H9 (cell line): ENCODE measurements around the gene PYGL. TPM values are rescaled to one million over a fixed set of nuclear protein-coding genes. Genes with fewer than 3 reads are reported as not detected.

Source experiments
- DNase-seq: peaks from one replicate; pipeline ENCODE4 v3.0.0-alpha.2; 2017
- H2AFZ ChIP-seq: one replicate; pipeline ENCODE4 v1.6.1; 2013; ENCODE audit warnings: mild to moderate bottlenecking, low read length, control low read depth, moderate library complexity
- H2AK5ac ChIP-seq: 2 replicates; pipeline ENCODE4 v1.6.1; 2013; ENCODE audit warnings: low read length, control low read depth, mixed read lengths; ENCODE audit not compliant: insufficient read length
- H2BK120ac ChIP-seq: one replicate; pipeline ENCODE4 v1.6.1; 2013; ENCODE audit warnings: low read depth, mild to moderate bottlenecking, low read length, control low read depth, inconsistent platforms; ENCODE audit not compliant: poor library complexity, severe bottlenecking
- H2BK12ac ChIP-seq: 2 replicates; pipeline ENCODE4 v1.6.1; 2013; ENCODE audit warnings: low read length, control low read depth, mixed read lengths, low read depth; ENCODE audit not compliant: insufficient read length
- H2BK15ac ChIP-seq: 2 replicates; pipeline ENCODE4 v1.6.1; 2013; ENCODE audit warnings: low read depth, low read length, control low read depth
- H2BK20ac ChIP-seq: one replicate; pipeline ENCODE4 v1.6.1; 2013; ENCODE audit warnings: low read depth, mild to moderate bottlenecking, low read length, control low read depth, inconsistent platforms; ENCODE audit not compliant: poor library complexity, severe bottlenecking
- H2BK5ac ChIP-seq: 2 replicates; pipeline ENCODE4 v1.6.1; 2013; ENCODE audit warnings: low read length, control low read depth, mixed read lengths; ENCODE audit not compliant: insufficient read length
- H3K14ac ChIP-seq: 2 replicates; pipeline ENCODE4 v1.6.1; 2013; ENCODE audit warnings: low read length, control low read depth; ENCODE audit not compliant: insufficient read depth
- H3K18ac ChIP-seq: 2 replicates; pipeline ENCODE4 v1.6.1; 2013; ENCODE audit warnings: low read depth, mild to moderate bottlenecking, mixed read lengths, low read length, control low read depth; ENCODE audit not compliant: insufficient read length
- H3K23ac ChIP-seq: 2 replicates; pipeline ENCODE4 v1.6.1; 2013; ENCODE audit warnings: low read length, control low read depth, mixed read lengths, low read depth; ENCODE audit not compliant: insufficient read length
- H3K23me2 ChIP-seq: 2 replicates; pipeline ENCODE4 v1.6.1; 2013; ENCODE audit warnings: low read depth, mild to moderate bottlenecking, mixed read lengths, low read length, control low read depth; ENCODE audit not compliant: insufficient read length, poor library complexity, severe bottlenecking
- H3K27ac ChIP-seq: 2 replicates; pipeline ENCODE4 v1.5.1; 2013; ENCODE audit warnings: low read length, control low read depth, mixed read lengths, low read depth; ENCODE audit not compliant: insufficient read length
- H3K27me3 ChIP-seq: 2 replicates; pipeline ENCODE4 v1.6.1; 2013; ENCODE audit warnings: low read length, control low read depth, inconsistent platforms; ENCODE audit not compliant: insufficient read depth
- H3K4ac ChIP-seq: 2 replicates; pipeline ENCODE4 v1.6.1; 2013; ENCODE audit warnings: low read depth, mild to moderate bottlenecking, control low read depth, inconsistent platforms, low read length, moderate library complexity
- H3K4me1 ChIP-seq: 2 replicates; pipeline ENCODE4 v1.6.1; 2013; ENCODE audit warnings: low read length, control low read depth, inconsistent platforms; ENCODE audit not compliant: insufficient read depth
- H3K4me2 ChIP-seq: 2 replicates; pipeline ENCODE4 v1.6.1; 2013; ENCODE audit warnings: low read length, control low read depth, mixed read lengths; ENCODE audit not compliant: insufficient read length, insufficient read depth
- H3K56ac ChIP-seq: 2 replicates; pipeline ENCODE4 v1.6.1; 2013; ENCODE audit warnings: low read depth, mild to moderate bottlenecking, mixed read lengths, low read length, control low read depth; ENCODE audit not compliant: insufficient read length
- H3K79me1 ChIP-seq: 2 replicates; pipeline ENCODE4 v1.6.1; 2013; ENCODE audit warnings: low read depth, mild to moderate bottlenecking, moderate library complexity, low read length, control low read depth, inconsistent platforms; ENCODE audit not compliant: insufficient read depth, poor library complexity, severe bottlenecking
- H3K79me2 ChIP-seq: 2 replicates; pipeline ENCODE4 v1.6.1; 2013; ENCODE audit warnings: low read length, control low read depth, inconsistent platforms; ENCODE audit not compliant: insufficient read depth
- H3K9ac ChIP-seq: 2 replicates; pipeline ENCODE4 v1.6.1; 2013; ENCODE audit warnings: low read length, control low read depth, mixed read lengths; ENCODE audit not compliant: insufficient read length; ENCODE audit errors: extremely low read depth
- H3K9me3 ChIP-seq: one replicate; pipeline ENCODE4 v1.6.1; 2013; ENCODE audit warnings: low read depth, low read length, inconsistent platforms; ENCODE audit not compliant: control insufficient read depth
- H3T11ph ChIP-seq: one replicate; pipeline ENCODE4 v1.6.1; 2013; ENCODE audit warnings: mild to moderate bottlenecking, low read length, control low read depth, inconsistent platforms
- H4K20me1 ChIP-seq: one replicate; pipeline ENCODE4 v1.6.1; 2013; ENCODE audit not compliant: control insufficient read depth, insufficient read length, insufficient read depth
- H4K5ac ChIP-seq: 2 replicates; pipeline ENCODE4 v1.6.1; 2013; ENCODE audit warnings: low read depth, mild to moderate bottlenecking, mixed read lengths, low read length, control low read depth; ENCODE audit not compliant: insufficient read length
- H4K8ac ChIP-seq: replicated peaks from 2 replicates; pipeline ENCODE4 v1.6.1; 2013; ENCODE audit warnings: low read length, control low read depth, mixed read lengths, low read depth; ENCODE audit not compliant: insufficient read length
- H4K91ac ChIP-seq: 2 replicates; pipeline ENCODE4 v1.6.1; 2013; ENCODE audit warnings: low read depth, mild to moderate bottlenecking, moderate library complexity, mixed read lengths, low read length, control low read depth; ENCODE audit not compliant: insufficient read length
- H3K27ac Mint-ChIP-seq, 3 experiments: 2 replicates in 2 of 3; 3 replicates in 1 of 3; pipeline ENCODE4 v1.8.0; 2020 to 2021; ENCODE audit warnings: mixed read lengths in 3 of 3, mild to moderate bottlenecking in 1 of 3, moderate library complexity in 1 of 3
- H3K27me3 Mint-ChIP-seq: 2 replicates; pipeline ENCODE4 v1.8.0; 2021; ENCODE audit warnings: low read depth, mild to moderate bottlenecking, moderate library complexity, mixed read lengths
- H3K36me3 Mint-ChIP-seq, 3 experiments: 2 replicates in 2 of 3; 3 replicates in 1 of 3; pipeline ENCODE4 v1.8.0; 2020 to 2021; ENCODE audit warnings: low read depth in 3 of 3, mixed read lengths in 3 of 3; ENCODE audit not compliant: insufficient read depth in 1 of 3
- H3K4me1 Mint-ChIP-seq, 2 experiments: 2 replicates each; pipeline ENCODE4 v1.8.0; 2020; ENCODE audit warnings: mixed read lengths in 2 of 2
- H3K4me3 Mint-ChIP-seq, 2 experiments: 2 replicates in 1 of 2; 3 replicates in 1 of 2; pipeline ENCODE4 v1.8.0; 2020 to 2021; ENCODE audit warnings: mild to moderate bottlenecking in 2 of 2, mixed read lengths in 2 of 2, moderate library complexity in 1 of 2
- H3K9me3 Mint-ChIP-seq, 2 experiments: 2 replicates in 1 of 2; 3 replicates in 1 of 2; pipeline ENCODE4 v1.8.0; 2020; ENCODE audit warnings: mild to moderate bottlenecking in 2 of 2, mixed read lengths in 2 of 2, moderate library complexity in 1 of 2
- WGBS: extraction: QIAGEN DNeasy Blood & Tissue Kit; methylation state at CpG from one replicate; pipeline ENCODE4 v1.1.7; 2013; ENCODE audit warnings: missing lambda C conversion rate, low lambda C conversion rate, mixed read lengths; ENCODE audit not compliant: insufficient read length; ENCODE audit errors: extremely low coverage; 5-methylcytosine and 5-hydroxymethylcytosine counted together
- total RNA-seq: library from RNA; stranded (reverse); gene quantifications from 2 replicates; pipeline ENCODE4 v1.2.1, GENCODE V29; 2021
- TF ChIP-seq, protein P1 (sequence below): fragments of 200-600 bp; sonication (generic); conservative IDR thresholded peaks from 3 replicates; pipeline ENCODE4 v1.8.0; 2021; ENCODE audit warnings: antibody characterized with exemption, mild to moderate bottlenecking

PYGL gene
- total RNA-seq, 1 experiment from 2014 or later, result 53.8 TPM

DNA sequence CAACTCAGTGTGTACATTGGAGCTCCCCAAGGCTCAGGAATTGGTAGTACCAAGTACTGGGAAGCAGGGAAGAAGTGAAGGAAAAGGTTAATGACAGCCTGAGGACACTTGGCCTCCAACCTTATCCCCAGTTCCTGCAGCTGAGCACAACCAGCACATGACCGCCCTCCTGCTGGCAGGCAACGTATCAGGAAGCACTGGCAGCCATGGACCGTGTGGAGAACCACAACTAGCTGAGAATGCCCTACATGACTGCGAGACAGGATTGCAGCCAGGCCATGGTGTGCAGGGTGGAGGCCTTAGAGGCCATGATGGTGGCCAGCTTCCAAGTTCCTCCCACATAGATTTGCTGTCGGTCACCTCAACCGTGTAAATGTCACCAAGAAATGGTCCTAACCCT is 26.8 kb downstream of the PYGL start:
- no peaks in the 10 kb centered on the region for H3K9me3 ChIP-seq

More for the DNA sequence above, 26.8 kb downstream of the PYGL start:
- Histone ChIP-seq H4K8ac (no peak overlapping the region), H3K4ac (no peak overlapping the region), H4K5ac (no peak overlapping the region), H2BK15ac (no peak overlapping the region), H2BK120ac (no peak overlapping the region), H3K23me2 (no peaks in the 10 kb centered on the region), H3K4me2 (no peak overlapping the region), H3K9ac (no peak overlapping the region), H3K79me1 (no peaks in the 10 kb centered on the region), H2AK5ac (no peak overlapping the region), H3K23ac (no peak overlapping the region), H2BK12ac (no peak overlapping the region), H2BK5ac (no peak overlapping the region), H3K18ac (no peak overlapping the region), H3K79me2 (no peaks in the 10 kb centered on the region), H3K27ac (no peak overlapping the region), H3K4me1 (no peaks in the 10 kb centered on the region), H3K56ac (no peak overlapping the region), H4K91ac (no peak overlapping the region), H2AFZ (no peak overlapping the region), H2BK20ac (no peak overlapping the region), H4K20me1 (no peaks in the 10 kb centered on the region), H3T11ph (no peak overlapping the region), H3K27me3 (no peaks in the 10 kb centered on the region), H3K14ac (no peak overlapping the region; the same call in 1 of the 2 replicates)
- TF ChIP-seq, protein P1, sequence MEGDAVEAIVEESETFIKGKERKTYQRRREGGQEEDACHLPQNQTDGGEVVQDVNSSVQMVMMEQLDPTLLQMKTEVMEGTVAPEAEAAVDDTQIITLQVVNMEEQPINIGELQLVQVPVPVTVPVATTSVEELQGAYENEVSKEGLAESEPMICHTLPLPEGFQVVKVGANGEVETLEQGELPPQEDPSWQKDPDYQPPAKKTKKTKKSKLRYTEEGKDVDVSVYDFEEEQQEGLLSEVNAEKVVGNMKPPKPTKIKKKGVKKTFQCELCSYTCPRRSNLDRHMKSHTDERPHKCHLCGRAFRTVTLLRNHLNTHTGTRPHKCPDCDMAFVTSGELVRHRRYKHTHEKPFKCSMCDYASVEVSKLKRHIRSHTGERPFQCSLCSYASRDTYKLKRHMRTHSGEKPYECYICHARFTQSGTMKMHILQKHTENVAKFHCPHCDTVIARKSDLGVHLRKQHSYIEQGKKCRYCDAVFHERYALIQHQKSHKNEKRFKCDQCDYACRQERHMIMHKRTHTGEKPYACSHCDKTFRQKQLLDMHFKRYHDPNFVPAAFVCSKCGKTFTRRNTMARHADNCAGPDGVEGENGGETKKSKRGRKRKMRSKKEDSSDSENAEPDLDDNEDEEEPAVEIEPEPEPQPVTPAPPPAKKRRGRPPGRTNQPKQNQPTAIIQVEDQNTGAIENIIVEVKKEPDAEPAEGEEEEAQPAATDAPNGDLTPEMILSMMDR, result no peak
- no peak for DNase-seq
- Mint-ChIP-seq H3K4me3 (no peak overlapping the region), H3K27me3 (no peaks in the 10 kb centered on the region), H3K36me3 (peaks cover 14 to 57% (median 22%) of the 10 kb centered on the region in 3 experiments; a peak in 6 of 7 replicates), H3K9me3 (no peaks in the 10 kb centered on the region), H3K27ac (no peak overlapping the region), H3K4me1 (peaks cover 9 to 10% of the 10 kb centered on the region in 2 experiments)
- WGBS, result no CpG with 5 or more reads among the region's 6 CpGs
